GM12878 (cell line): Measurements from ENCODE around the gene PQBP1. TPM values are rescaled to one million over a fixed set of nuclear protein-coding genes. Genes with fewer than 3 reads are reported as not detected.
A peak's percentile ranks its signal among the peaks of the same experiment; 100 is the strongest.

Experiments used
- ATF2 ChIP-seq: IDR thresholded peaks from 2 replicates; pipeline ENCODE4 v1.6.1; 2012; ENCODE audit warnings: low read length, inconsistent platforms
- ATF7 ChIP-seq: fragments of 450-650 bp; IDR thresholded peaks from 2 replicates; pipeline ENCODE4 v1.6.1; 2016; ENCODE audit warnings: low read depth, mild to moderate bottlenecking
- BCL11A ChIP-seq: IDR thresholded peaks from 2 replicates; pipeline ENCODE4 v1.6.1; 2011; ENCODE audit warnings: low read depth, low read length
- CEBPB ChIP-seq, 2 experiments: fragments of 150-350 bp in 1 of 2; IDR thresholded peaks; 2 replicates each; pipeline ENCODE4 v1.6.1; 2012 to 2014; ENCODE audit warnings: low read depth in 2 of 2, low read length in 2 of 2, borderline replicate concordance in 1 of 2, inconsistent platforms in 1 of 2
- CHD2 ChIP-seq: IDR thresholded peaks from 2 replicates; pipeline ENCODE4 v1.6.1; 2011; ENCODE audit warnings: low read depth, low read length, improper control_type of control experiment, borderline replicate concordance
- CREM ChIP-seq: IDR thresholded peaks from 2 replicates; pipeline ENCODE4 v1.6.1; 2014; ENCODE audit warnings: antibody characterized with exemption, low read depth
- HDGF ChIP-seq: fragments of 450-650 bp; IDR thresholded peaks from 2 replicates; pipeline ENCODE4 v1.6.1; 2016; ENCODE audit warnings: antibody characterized with exemption
- KLF5 ChIP-seq: fragments of 450-650 bp; IDR thresholded peaks from 2 replicates; pipeline ENCODE4 v1.6.1; 2014; ENCODE audit warnings: mild to moderate bottlenecking; ENCODE audit not compliant: partially characterized antibody
- LARP7 ChIP-seq: fragments of 450-650 bp; IDR thresholded peaks from 2 replicates; pipeline ENCODE4 v1.6.1; 2017; ENCODE audit warnings: mild to moderate bottlenecking
- MYB ChIP-seq: fragments of 150-350 bp; IDR thresholded peaks from 2 replicates; pipeline ENCODE4 v1.6.1; 2014; ENCODE audit warnings: mild to moderate bottlenecking, low read depth, low read length, borderline replicate concordance
- NBN ChIP-seq: fragments of 450-650 bp; IDR thresholded peaks from 2 replicates; pipeline ENCODE4 v1.6.1; 2016
- NR2F1 ChIP-seq: fragments of 450-650 bp; conservative IDR thresholded peaks from 2 replicates; pipeline ENCODE4 v1.6.1; 2017; ENCODE audit warnings: mild to moderate bottlenecking
- PBX3 ChIP-seq: IDR thresholded peaks from 2 replicates; pipeline ENCODE4 v1.6.1; 2011; ENCODE audit warnings: mild to moderate bottlenecking, low read depth, low read length, moderate library complexity; ENCODE audit not compliant: insufficient replicate concordance
- PML ChIP-seq: IDR thresholded peaks from 2 replicates; pipeline ENCODE4 v1.6.1; 2012; ENCODE audit warnings: low read length, inconsistent platforms
- SMARCA5 ChIP-seq: fragments of 450-650 bp; IDR thresholded peaks from 2 replicates; pipeline ENCODE4 v1.6.1; 2017; ENCODE audit warnings: mild to moderate bottlenecking
- TBL1XR1 ChIP-seq: IDR thresholded peaks from 2 replicates; pipeline ENCODE4 v1.6.1; 2012; ENCODE audit warnings: low read depth, low read length, improper control_type of control experiment
- TCF3 ChIP-seq: IDR thresholded peaks from 2 replicates; pipeline ENCODE4 v1.6.1; 2012; ENCODE audit warnings: low read depth, mild to moderate bottlenecking, low read length, borderline replicate concordance; ENCODE audit not compliant: insufficient read depth
- YY1 ChIP-seq: IDR thresholded peaks from 2 replicates; pipeline ENCODE4 v1.6.1; 2011; ENCODE audit warnings: low read depth, mild to moderate bottlenecking, low read length
- ZNF384 ChIP-seq: IDR thresholded peaks from 2 replicates; pipeline ENCODE4 v1.6.1; 2012; ENCODE audit warnings: low read depth, mild to moderate bottlenecking, low read length, improper control_type of control experiment, borderline replicate concordance
- polyA plus RNA-seq, 11 experiments: library from polyadenylated mRNA; depleted of rRNA in 4 of 11; unstranded in 6 of 11; stranded (reverse) in 5 of 11; fragments of >200 nt; fragmentation: Nextera tagmentation in 4 of 11; fragmentation: Illumina TruSeq in 1 of 11; extraction: Ambion mirVana in 4 of 11; extraction: Trizol in 1 of 11; gene quantifications; 1 replicate in 1 of 11; 2 replicates in 10 of 11; pipeline versions ENCODE4 v1.2.1 to v1.2.3, GENCODE V29; 2011 to 2016; ENCODE audit warnings: inconsistent platforms in 2 of 11, missing spikeins in 2 of 11, low read depth in 1 of 11
- total RNA-seq, 4 experiments: library from RNA; depleted of rRNA in 3 of 4; stranded (reverse); fragments of >200 nt in 3 of 4; fragmentation: Illumina TruSeq in 1 of 4; extraction: Trizol in 1 of 4; gene quantifications; 2 replicates each; pipeline versions ENCODE4 v1.2.1 to v1.2.3, GENCODE V29; 2013 to 2021

PQBP1 gene
- total and polyA plus RNA-seq, 10 of the 15 experiments (the other 5 are each of a cell fraction or from before 2014, with no cell fraction given), result 12.5 to 74.8 (median 68.5) TPM

- peak; percentile 92 for TF ChIP-seq TBL1XR1
- peak; percentile 89 for TF ChIP-seq NR2F1
- no peak for TF ChIP-seq NBN
- TF ChIP-seq YY1, result 0 out of 2 replicates have a peak, but pooled peaks have one; percentile 24
- peak; percentile 82 for TF ChIP-seq BCL11A
- TF ChIP-seq ATF7, result peak; percentile 66
- TF ChIP-seq CREM, result peak; percentile 80; the same call in 1 of the 2 replicates
- 0 out of 2 replicates have a peak, but pooled peaks have one; percentile 30 for TF ChIP-seq SMARCA5
- TF ChIP-seq ZNF384, result peak; percentile 41; the same call in 1 of the 2 replicates
- TF ChIP-seq LARP7, result 0 out of 2 replicates have a peak, but pooled peaks have one; percentile 47
- 0 out of 2 replicates have a peak, but pooled peaks have one; percentile 44 for TF ChIP-seq PML
- TF ChIP-seq MYB, result peak; percentile 58; the same call in 1 of the 2 replicates
- TF ChIP-seq CEBPB (IDR thresholded peaks at IDR 0.05; ENCODE audit: borderline replicate concordance in 1 of 2, low read depth in 2 of 2, low read length in 2 of 2), result no peak
- peak; percentile 65; the same call in 1 of the 2 replicates for TF ChIP-seq ATF2
- peak; percentile 22 for TF ChIP-seq PBX3
- peak; percentile 21 for TF ChIP-seq KLF5
- TF ChIP-seq TCF3, result peak; percentile 98
- TF ChIP-seq CHD2, result peak; percentile 57; the same call in 1 of the 2 replicates
- no peak for TF ChIP-seq HDGF
Measured at GRCh38 chrX:48938721-48939425, 41.1 kb downstream of the PQBP1 start (continued).
